BE2C (cell line): Measurements from ENCODE around the gene MICOS13.
A peak's percentile ranks its signal among the peaks of the same experiment; 100 is the strongest.

Source experiments
- DNase-seq: peaks from one replicate; pipeline ENCODE4 v3.0.0-alpha.2; 2020
- H3K27me3 ChIP-seq: fragments of 250-450 bp; sonication (Bioruptor Pico); 2 replicates; pipeline ENCODE4 v1.5.1; 2020; ENCODE audit warnings: mild to moderate bottlenecking
- H3K36me3 ChIP-seq: fragments of 250-450 bp; sonication (Bioruptor Pico); 2 replicates; pipeline ENCODE4 v1.5.1; 2020; ENCODE audit warnings: mild to moderate bottlenecking
- H3K4me1 ChIP-seq: fragments of 250-450 bp; sonication (Bioruptor Pico); 2 replicates; pipeline ENCODE4 v1.5.1; 2020
- H3K4me3 ChIP-seq: 2 replicates; pipeline ENCODE4 v1.5.1; 2011; ENCODE audit warnings: low read depth, low read length
- H3K9me3 ChIP-seq: fragments of 250-450 bp; sonication (Bioruptor Pico); 2 replicates; pipeline ENCODE4 v1.5.1; 2020
- CTCF ChIP-seq: IDR thresholded peaks from 2 replicates; pipeline ENCODE4 v1.5.1; 2012; ENCODE audit warnings: mild to moderate bottlenecking, low read depth, low read length

The MICOS13 gene

GRCh38 chr19:5686647-5687359, 6.5 kb upstream of the MICOS13 start:
- peaks cover 13% of the 10 kb centered on the region for H3K36me3 ChIP-seq
- peak overlapping the region; percentile 62 for H3K4me3 ChIP-seq
- H3K4me1 ChIP-seq, result no peaks in the 10 kb centered on the region
- no peaks in the 10 kb centered on the region for H3K9me3 ChIP-seq
- no peaks in the 10 kb centered on the region for H3K27me3 ChIP-seq
- TF ChIP-seq CTCF, result peak; percentile 77
- peak; percentile 100 for DNase-seq

- Histone ChIP-seq H3K36me3 (peaks cover 8% of the 10 kb centered on the region), H3K9me3 (no peaks in the 10 kb centered on the region), H3K4me1 (no peaks in the 10 kb centered on the region), H3K27me3 (no peaks in the 10 kb centered on the region), H3K4me3 (peak overlapping the region; percentile 62)
- no peak for DNase-seq
- TF ChIP-seq CTCF, result no peak
Observed at GRCh38 chr19:5686326-5686646, 6.0 kb upstream of the MICOS13 start.

GRCh38 chr19:5684694-5685430, 4.5 kb upstream of the MICOS13 start:
- no peak for TF ChIP-seq CTCF
- no peaks in the 10 kb centered on the region for H3K9me3 ChIP-seq
- H3K27me3 ChIP-seq, result no peaks in the 10 kb centered on the region
- H3K36me3 ChIP-seq, result no peaks in the 10 kb centered on the region
- H3K4me1 ChIP-seq, result no peaks in the 10 kb centered on the region
- DNase-seq, result no peak
- H3K4me3 ChIP-seq, result no peak overlapping the region

GRCh38 chr19:5683177-5683886, 3.0 kb upstream of the MICOS13 start:
- TF ChIP-seq CTCF, result no peak
- H3K4me1 ChIP-seq, result no peaks in the 10 kb centered on the region
- H3K4me3 ChIP-seq, result no peak overlapping the region
- no peaks in the 10 kb centered on the region for H3K36me3 ChIP-seq
- no peaks in the 10 kb centered on the region for H3K9me3 ChIP-seq
- H3K27me3 ChIP-seq, result no peaks in the 10 kb centered on the region
- DNase-seq, result no peak

GRCh38 chr19:5682107-5682482, 1.8 kb upstream of the MICOS13 start:
- Histone ChIP-seq H3K4me3 (no peak overlapping the region), H3K4me1 (no peaks in the 10 kb centered on the region), H3K9me3 (no peaks in the 10 kb centered on the region), H3K27me3 (no peaks in the 10 kb centered on the region), H3K36me3 (no peaks in the 10 kb centered on the region)
- no peak for TF ChIP-seq CTCF
- DNase-seq, result no peak
